HG02870 (cell line): ENCODE data around the gene ASS1.

Source experiments
- ATAC-seq: cut with Tn5 transposase; IDR thresholded peaks from one replicate; pipeline ENCODE4 v1.9.1; 2021; ENCODE audit warnings: mild to moderate bottlenecking, moderate library complexity; ENCODE audit not compliant: unreplicated experiment

The ASS1 gene

GRCh38 chr9:130491830-130492482 is 47.2 kb downstream of the ASS1 start:
- ATAC-seq, result no peak

- no peak for ATAC-seq
These were observed 48.3 kb downstream of the ASS1 start for GRCh38 chr9:130493021-130493420.

GRCh38 chr9:130493476-130493875 is 48.7 kb downstream of the ASS1 start:
- ATAC-seq, result no peak

GRCh38 chr9:130495067-130495466 is 50.3 kb downstream of the ASS1 start:
- ATAC-seq, result no peak

- no peak for ATAC-seq
These were observed 52.4 kb downstream of the ASS1 start for GRCh38 chr9:130497139-130497538.

GRCh38 chr9:130498298-130498917 is 53.6 kb downstream of the ASS1 start:
- no peak for ATAC-seq

GRCh38 chr9:130498918-130499698 is 54.3 kb downstream of the ASS1 start:
- ATAC-seq, result no peak

GRCh38 chr9:130499804-130500263 is 55.1 kb downstream of the ASS1 start:
- ATAC-seq, result no peak

GRCh38 chr9:130500340-130501180 is 55.8 kb downstream of the ASS1 start:
- ATAC-seq, result no peak

GRCh38 chr9:130501639-130502038 is 56.9 kb downstream of the ASS1 start:
- ATAC-seq, result no peak

- no peak for ATAC-seq
These were observed 63.5 kb downstream of the ASS1 start for GRCh38 chr9:130508218-130508617.

- ATAC-seq, result no peak
These were observed 67.4 kb downstream of the ASS1 start for GRCh38 chr9:130512199-130512598.

GRCh38 chr9:130513078-130513477 is 68.3 kb downstream of the ASS1 start:
- ATAC-seq, result no peak

GRCh38 chr9:130518233-130518632 is 73.5 kb downstream of the ASS1 start:
- no peak for ATAC-seq

GRCh38 chr9:130518943-130519799 is 74.4 kb downstream of the ASS1 start:
- ATAC-seq, result no peak

- no peak for ATAC-seq
These were observed 75.2 kb downstream of the ASS1 start for GRCh38 chr9:130519927-130520326.

GRCh38 chr9:130521715-130522114 is 77.0 kb downstream of the ASS1 start:
- ATAC-seq, result no peak

GRCh38 chr9:130522233-130522808 is 77.6 kb downstream of the ASS1 start:
- no peak for ATAC-seq

- no peak for ATAC-seq
These were observed 79.2 kb downstream of the ASS1 start for GRCh38 chr9:130523921-130524320.
